Stomach smooth muscle (tissue), 2 donors: ENCODE data around the gene TEF.

Experiments
- H3K27ac ChIP-seq: one replicate; pipeline ENCODE4 v1.7.0; 2013; ENCODE audit warnings: mild to moderate bottlenecking, low read length, inconsistent platforms
- H3K27me3 ChIP-seq, 2 donors: one replicate each; pipeline ENCODE4 v1.7.0; 2013; ENCODE audit warnings: low read length in 2 of 2; ENCODE audit not compliant: insufficient read depth in 2 of 2, control insufficient read depth in 1 of 2
- H3K36me3 ChIP-seq, 2 donors: one replicate each; pipeline ENCODE4 v1.7.0; 2013; ENCODE audit warnings: low read length in 2 of 2; ENCODE audit not compliant: control insufficient read depth in 2 of 2, insufficient read depth in 2 of 2
- H3K4me1 ChIP-seq: one replicate; pipeline ENCODE4 v1.7.0; 2013; ENCODE audit warnings: low read length; ENCODE audit not compliant: control insufficient read depth, insufficient read depth
- H3K4me3 ChIP-seq, 2 donors: one replicate each; pipeline ENCODE4 v1.7.0; 2013; ENCODE audit warnings: low read length in 2 of 2
- H3K9ac ChIP-seq, 2 donors: one replicate each; pipeline ENCODE4 v1.7.0; 2013; ENCODE audit warnings: low read length in 2 of 2, mild to moderate bottlenecking in 1 of 2
- H3K9me3 ChIP-seq, 2 donors: one replicate each; pipeline ENCODE4 v1.7.0; 2013; ENCODE audit warnings: low read length in 2 of 2; ENCODE audit not compliant: control insufficient read depth in 2 of 2
- donor health status: healthy.
- donor health status: Pancreatic carcinoma.

The TEF gene

GRCh38 chr22:41365425-41365824, 16.3 kb upstream of the TEF start:
- Histone ChIP-seq H3K36me3 (no peaks in the 10 kb centered on the region), H3K9ac (no peak overlapping the region), H3K27me3 (no peaks in the 10 kb centered on the region), H3K4me1 (peaks cover 32% of the 10 kb centered on the region), H3K4me3 (no peak overlapping the region), H3K27ac (no peak overlapping the region), H3K9me3 (no peaks in the 10 kb centered on the region)

GRCh38 chr22:41366323-41367029, 15.3 kb upstream of the TEF start:
- peak overlapping the region; percentile 47 to 48 for H3K9ac ChIP-seq
- H3K27me3 ChIP-seq = no peaks in the 10 kb centered on the region
- peaks cover 33% of the 10 kb centered on the region for H3K4me1 ChIP-seq
- peak overlapping the region; percentile 84 to 96 for H3K4me3 ChIP-seq
- H3K27ac ChIP-seq = peak overlapping the region; percentile 76
- H3K36me3 ChIP-seq = no peaks in the 10 kb centered on the region
- H3K9me3 ChIP-seq = no peaks in the 10 kb centered on the region

- Histone ChIP-seq H3K9me3 (no peaks in the 10 kb centered on the region), H3K4me1 (peaks cover 37% of the 10 kb centered on the region), H3K27me3 (no peaks in the 10 kb centered on the region), H3K36me3 (peaks cover 6% of the 10 kb centered on the region in 2 donors), H3K4me3 (peak overlapping the region; percentile 93 to 96), H3K27ac (peak overlapping the region; percentile 76), H3K9ac (peak overlapping the region; percentile 65 to 80)
These were observed 14.6 kb upstream of the TEF start for GRCh38 chr22:41367039-41367679.

- H3K9ac ChIP-seq = peak overlapping the region; percentile 65 to 80
- no peaks in the 10 kb centered on the region for H3K27me3 ChIP-seq
- peaks cover 10% of the 10 kb centered on the region in 2 donors for H3K36me3 ChIP-seq
- H3K4me1 ChIP-seq = peaks cover 37% of the 10 kb centered on the region
- no peaks in the 10 kb centered on the region for H3K9me3 ChIP-seq
- H3K4me3 ChIP-seq = peak overlapping the region; percentile 93 to 96
- H3K27ac ChIP-seq = peak overlapping the region; percentile 76
These were observed 13.8 kb upstream of the TEF start for GRCh38 chr22:41367680-41368542.

GRCh38 chr22:41368543-41369423, 13.0 kb upstream of the TEF start:
- H3K4me3 ChIP-seq = peak overlapping the region; percentile 93 to 96
- H3K36me3 ChIP-seq = peaks cover 13% of the 10 kb centered on the region in 2 donors
- peak overlapping the region; percentile 76 for H3K27ac ChIP-seq
- H3K9me3 ChIP-seq = no peaks in the 10 kb centered on the region
- H3K9ac ChIP-seq = peak overlapping the region; percentile 65 to 80
- H3K27me3 ChIP-seq = no peaks in the 10 kb centered on the region
- peaks cover 37% of the 10 kb centered on the region for H3K4me1 ChIP-seq

- Histone ChIP-seq H3K4me3 (peak overlapping the region; percentile 93 to 96), H3K27ac (peak overlapping the region; percentile 76), H3K9me3 (no peaks in the 10 kb centered on the region), H3K36me3 (peaks cover 13% of the 10 kb centered on the region in 2 donors), H3K4me1 (peaks cover 37% of the 10 kb centered on the region), H3K9ac (no peak overlapping the region), H3K27me3 (no peaks in the 10 kb centered on the region)
These were observed 12.4 kb upstream of the TEF start for GRCh38 chr22:41369424-41369745.

- no peak overlapping the region for H3K9ac ChIP-seq
- no peak overlapping the region for H3K27ac ChIP-seq
- H3K9me3 ChIP-seq = no peaks in the 10 kb centered on the region
- H3K4me3 ChIP-seq = peak overlapping the region; percentile 93 to 96
- no peaks in the 10 kb centered on the region for H3K27me3 ChIP-seq
- peaks cover 37% of the 10 kb centered on the region for H3K4me1 ChIP-seq
- H3K36me3 ChIP-seq = peaks cover 13 to 15% of the 10 kb centered on the region in 2 donors
These were observed 11.9 kb upstream of the TEF start for GRCh38 chr22:41369837-41370236.

- no peaks in the 10 kb centered on the region for H3K9me3 ChIP-seq
- H3K4me3 ChIP-seq = no peak overlapping the region
- peak overlapping the region; percentile 31 for H3K27ac ChIP-seq
- H3K27me3 ChIP-seq = no peaks in the 10 kb centered on the region
- peaks cover 3 to 7% of the 10 kb centered on the region in 2 donors for H3K36me3 ChIP-seq
- H3K4me1 ChIP-seq = peaks cover 16% of the 10 kb centered on the region
- H3K9ac ChIP-seq = no peak overlapping the region
These were observed 3.9 kb upstream of the TEF start for GRCh38 chr22:41377846-41378245.

GRCh38 chr22:41380993-41381328, 781 bp upstream of the TEF start:
- peak overlapping the region; percentile 97 for H3K27ac ChIP-seq
- H3K27me3 ChIP-seq = no peaks in the 10 kb centered on the region
- peaks cover 28% of the 10 kb centered on the region for H3K4me1 ChIP-seq
- no peaks in the 10 kb centered on the region for H3K9me3 ChIP-seq
- H3K9ac ChIP-seq = peak overlapping the region; percentile 86 to 89
- H3K4me3 ChIP-seq = peak overlapping the region; percentile 74 to 76
- no peaks in the 10 kb centered on the region for H3K36me3 ChIP-seq

GRCh38 chr22:41382098-41382578, 396 bp downstream of the TEF start:
- H3K9me3 ChIP-seq = no peaks in the 10 kb centered on the region
- peaks cover 28% of the 10 kb centered on the region for H3K4me1 ChIP-seq
- no peaks in the 10 kb centered on the region for H3K27me3 ChIP-seq
- H3K4me3 ChIP-seq = peak overlapping the region; percentile 87 to 88
- H3K9ac ChIP-seq = peak overlapping the region; percentile 71 to 72
- H3K27ac ChIP-seq = peak overlapping the region; percentile 97
- peaks cover 2% of the 10 kb centered on the region in 2 donors for H3K36me3 ChIP-seq
